ENCODE measurements around the gene RFNG.

RFNG gene

DNA sequence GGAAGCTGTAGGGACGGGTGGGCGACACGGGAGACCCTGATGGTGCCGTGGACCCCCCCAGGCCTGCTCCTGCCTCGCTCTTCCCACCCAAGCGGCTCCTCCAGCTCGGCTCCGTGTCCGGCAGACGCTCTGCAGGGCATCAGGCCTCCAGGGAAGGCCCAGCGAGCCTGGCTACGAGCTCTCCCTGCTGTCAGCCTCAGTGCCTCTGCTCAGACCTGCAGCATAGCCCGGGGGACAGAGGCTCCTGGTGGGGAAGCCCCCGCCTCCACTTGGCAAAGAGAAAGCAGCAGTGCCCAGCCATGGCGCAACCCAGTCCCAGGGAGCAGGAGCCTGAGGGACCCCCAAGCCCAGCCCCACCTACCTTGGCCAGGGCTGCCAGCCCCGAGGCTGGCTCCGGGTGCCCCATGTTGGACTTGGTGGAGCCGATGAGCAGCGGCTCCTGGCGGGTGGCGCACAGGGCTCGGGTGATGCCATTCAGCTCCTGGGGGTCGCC lies 40.5 kb upstream of the RFNG start:
- TF ChIP-seq, protein P1, sequence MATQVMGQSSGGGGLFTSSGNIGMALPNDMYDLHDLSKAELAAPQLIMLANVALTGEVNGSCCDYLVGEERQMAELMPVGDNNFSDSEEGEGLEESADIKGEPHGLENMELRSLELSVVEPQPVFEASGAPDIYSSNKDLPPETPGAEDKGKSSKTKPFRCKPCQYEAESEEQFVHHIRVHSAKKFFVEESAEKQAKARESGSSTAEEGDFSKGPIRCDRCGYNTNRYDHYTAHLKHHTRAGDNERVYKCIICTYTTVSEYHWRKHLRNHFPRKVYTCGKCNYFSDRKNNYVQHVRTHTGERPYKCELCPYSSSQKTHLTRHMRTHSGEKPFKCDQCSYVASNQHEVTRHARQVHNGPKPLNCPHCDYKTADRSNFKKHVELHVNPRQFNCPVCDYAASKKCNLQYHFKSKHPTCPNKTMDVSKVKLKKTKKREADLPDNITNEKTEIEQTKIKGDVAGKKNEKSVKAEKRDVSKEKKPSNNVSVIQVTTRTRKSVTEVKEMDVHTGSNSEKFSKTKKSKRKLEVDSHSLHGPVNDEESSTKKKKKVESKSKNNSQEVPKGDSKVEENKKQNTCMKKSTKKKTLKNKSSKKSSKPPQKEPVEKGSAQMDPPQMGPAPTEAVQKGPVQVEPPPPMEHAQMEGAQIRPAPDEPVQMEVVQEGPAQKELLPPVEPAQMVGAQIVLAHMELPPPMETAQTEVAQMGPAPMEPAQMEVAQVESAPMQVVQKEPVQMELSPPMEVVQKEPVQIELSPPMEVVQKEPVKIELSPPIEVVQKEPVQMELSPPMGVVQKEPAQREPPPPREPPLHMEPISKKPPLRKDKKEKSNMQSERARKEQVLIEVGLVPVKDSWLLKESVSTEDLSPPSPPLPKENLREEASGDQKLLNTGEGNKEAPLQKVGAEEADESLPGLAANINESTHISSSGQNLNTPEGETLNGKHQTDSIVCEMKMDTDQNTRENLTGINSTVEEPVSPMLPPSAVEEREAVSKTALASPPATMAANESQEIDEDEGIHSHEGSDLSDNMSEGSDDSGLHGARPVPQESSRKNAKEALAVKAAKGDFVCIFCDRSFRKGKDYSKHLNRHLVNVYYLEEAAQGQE (IDR thresholded peaks at IDR 0.05; ENCODE audit: insufficient replicate concordance, low read depth): no peak
- TF ChIP-seq POLR2AphosphoS5 (IDR thresholded peaks at IDR 0.05; ENCODE audit: low read depth): no peak
- TF ChIP-seq, protein P2, sequence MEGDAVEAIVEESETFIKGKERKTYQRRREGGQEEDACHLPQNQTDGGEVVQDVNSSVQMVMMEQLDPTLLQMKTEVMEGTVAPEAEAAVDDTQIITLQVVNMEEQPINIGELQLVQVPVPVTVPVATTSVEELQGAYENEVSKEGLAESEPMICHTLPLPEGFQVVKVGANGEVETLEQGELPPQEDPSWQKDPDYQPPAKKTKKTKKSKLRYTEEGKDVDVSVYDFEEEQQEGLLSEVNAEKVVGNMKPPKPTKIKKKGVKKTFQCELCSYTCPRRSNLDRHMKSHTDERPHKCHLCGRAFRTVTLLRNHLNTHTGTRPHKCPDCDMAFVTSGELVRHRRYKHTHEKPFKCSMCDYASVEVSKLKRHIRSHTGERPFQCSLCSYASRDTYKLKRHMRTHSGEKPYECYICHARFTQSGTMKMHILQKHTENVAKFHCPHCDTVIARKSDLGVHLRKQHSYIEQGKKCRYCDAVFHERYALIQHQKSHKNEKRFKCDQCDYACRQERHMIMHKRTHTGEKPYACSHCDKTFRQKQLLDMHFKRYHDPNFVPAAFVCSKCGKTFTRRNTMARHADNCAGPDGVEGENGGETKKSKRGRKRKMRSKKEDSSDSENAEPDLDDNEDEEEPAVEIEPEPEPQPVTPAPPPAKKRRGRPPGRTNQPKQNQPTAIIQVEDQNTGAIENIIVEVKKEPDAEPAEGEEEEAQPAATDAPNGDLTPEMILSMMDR (IDR thresholded peaks at IDR 0.05; ENCODE audit: insufficient read depth, low read length): no peak
- no peak for TF ChIP-seq SPI1 (IDR thresholded peaks at IDR 0.05; ENCODE audit: borderline replicate concordance, low read depth)
- no peak for TF ChIP-seq GABPA (IDR thresholded peaks at IDR 0.05; ENCODE audit: low read depth)
- no peaks in the 10 kb centered on the region for H3K27me3 ChIP-seq (ENCODE audit: insufficient read depth, poor library complexity, severe bottlenecking)
- H3K4me3 ChIP-seq (replicated peaks; ENCODE audit: insufficient read depth, low read length): no peak overlapping the region
- no peak overlapping the region for H3K27ac ChIP-seq (replicated peaks)
- DNase-seq (ENCODE audit: low read depth in 1 of 2, low spot score in 1 of 2): no peak

DNA sequence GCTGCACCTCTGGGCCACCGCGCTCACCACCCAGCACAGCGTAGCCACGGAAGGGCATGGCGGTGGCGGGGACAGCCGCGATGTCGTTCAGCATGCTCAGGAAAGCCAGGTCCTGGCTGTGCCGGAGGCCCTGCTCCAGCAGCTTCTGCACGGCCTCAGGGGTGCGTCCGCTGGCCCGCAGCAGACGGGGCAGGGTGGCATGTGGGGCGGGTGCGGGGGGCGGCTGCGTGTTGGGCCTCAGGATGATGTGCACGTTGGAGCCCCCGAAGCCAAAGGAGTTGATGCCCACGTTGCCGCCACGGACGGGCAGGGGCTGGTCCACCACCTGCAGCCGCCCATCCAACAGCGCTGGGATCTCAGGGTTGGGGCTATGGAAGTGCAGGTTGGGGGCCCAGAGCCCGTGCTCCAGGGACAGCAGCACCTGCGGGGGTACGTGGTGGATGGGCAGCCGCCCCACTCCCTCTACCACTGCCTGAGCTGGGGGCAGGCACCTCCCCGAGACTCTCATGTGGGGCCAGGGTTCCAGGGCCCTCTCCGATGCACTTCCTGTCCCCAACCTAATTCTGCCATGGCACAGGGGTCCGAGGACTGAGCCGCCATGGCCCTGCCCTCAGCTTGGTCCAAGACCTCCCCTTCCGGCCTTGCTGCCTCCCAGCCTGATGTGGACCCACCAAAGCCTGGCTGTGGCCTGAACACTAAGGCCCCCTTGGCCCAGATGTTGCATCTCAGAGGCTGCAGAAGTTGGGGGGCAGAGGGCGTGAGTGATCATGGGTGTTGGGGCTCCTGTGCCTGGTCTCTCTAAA lies 39.9 kb upstream of the RFNG start:
- no peak overlapping the region for H3K27ac ChIP-seq (replicated peaks)
- TF ChIP-seq POLR2AphosphoS5 (IDR thresholded peaks at IDR 0.05; ENCODE audit: low read depth) (peak; percentile 24), SPI1 (IDR thresholded peaks at IDR 0.05; ENCODE audit: borderline replicate concordance, low read depth) (no peak)

DNA sequence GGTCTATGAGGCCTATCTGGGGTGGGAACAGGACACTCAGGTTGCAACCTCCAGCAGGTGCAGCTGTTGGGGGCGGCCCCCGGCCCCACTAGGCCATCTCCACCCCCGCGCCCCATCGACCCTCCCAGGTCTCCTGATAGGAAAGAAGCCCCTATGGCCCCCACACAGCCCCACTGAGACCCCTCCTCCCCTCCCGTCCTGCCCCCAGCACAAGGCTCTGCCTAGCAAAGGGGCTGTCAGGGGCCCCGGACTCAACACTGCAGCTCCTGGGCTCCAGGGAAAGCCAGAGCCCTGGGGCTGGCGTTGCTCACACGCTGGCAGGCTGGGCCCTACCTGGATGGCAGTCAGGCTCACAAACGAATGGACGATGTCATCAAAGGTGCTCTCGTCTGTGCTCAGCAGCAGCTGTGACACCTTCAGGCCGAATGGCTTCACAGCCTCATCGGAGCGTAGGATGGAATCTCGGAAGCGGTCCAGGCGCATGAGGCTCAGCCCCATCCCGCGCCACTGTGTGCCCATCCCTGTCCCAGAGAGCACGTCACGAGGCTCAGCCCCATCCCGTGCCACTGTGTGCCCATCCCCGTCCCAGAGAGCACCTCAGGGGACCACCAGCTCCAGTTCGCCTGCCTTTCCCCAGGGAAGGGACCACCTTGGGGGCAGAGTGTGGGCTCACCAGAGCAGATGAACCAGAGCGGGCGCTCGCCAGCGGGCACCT lies 39.1 kb upstream of the RFNG start:
- no peak overlapping the region for H3K27ac ChIP-seq (replicated peaks)
- H3K27me3 ChIP-seq (ENCODE audit: insufficient read depth, poor library complexity, severe bottlenecking): no peaks in the 10 kb centered on the region
- peak in 1 of 2 experiments; percentile 30 for DNase-seq (ENCODE audit: low read depth in 1 of 2, low spot score in 1 of 2)
- no peak overlapping the region for H3K4me3 ChIP-seq (replicated peaks; ENCODE audit: insufficient read depth, low read length)
- TF ChIP-seq GABPA (IDR thresholded peaks at IDR 0.05; ENCODE audit: low read depth): no peak
- no peak for TF ChIP-seq SPI1 (IDR thresholded peaks at IDR 0.05; ENCODE audit: borderline replicate concordance, low read depth)
- TF ChIP-seq, protein P2 (IDR thresholded peaks at IDR 0.05; ENCODE audit: insufficient read depth, low read length): no peak
- TF ChIP-seq POLR2AphosphoS5 (IDR thresholded peaks at IDR 0.05; ENCODE audit: low read depth): peak; percentile 35; the same call in 1 of the 2 replicates
- TF ChIP-seq, protein P1 (IDR thresholded peaks at IDR 0.05; ENCODE audit: insufficient replicate concordance, low read depth): no peak

More for the DNA sequence above, 39.9 kb upstream of the RFNG start:
- DNase-seq (ENCODE audit: low read depth in 1 of 2, low spot score in 1 of 2): peak in 1 of 2 experiments; percentile 24
- Histone ChIP-seq H3K27me3 (ENCODE audit: insufficient read depth, poor library complexity, severe bottlenecking) (no peaks in the 10 kb centered on the region), H3K4me3 (replicated peaks; ENCODE audit: insufficient read depth, low read length) (no peak overlapping the region)
